ENCODE data around the gene ATG4B. TPM values are rescaled to one million over a fixed set of nuclear protein-coding genes. Genes with fewer than 3 reads are reported as not detected.
A peak's percentile ranks its signal among the peaks of the same experiment; 100 is the strongest.

ATG4B gene
- total and polyA plus RNA-seq, 9 of the 15 experiments (the other 6 are each of a cell fraction or from before 2014, with no cell fraction given) = 5.9 to 58.8 (median 35.6) TPM

- TF ChIP-seq EGR1 (conservative IDR thresholded peaks at IDR 0.05) (peak; percentile 56; the same call in 1 of the 2 replicates), JUN (IDR thresholded peaks at IDR 0.05; ENCODE audit: borderline replicate concordance, low read depth, low read length) (peak; percentile 88), JUN (CRISPR knock-in tag; IDR thresholded peaks at IDR 0.05; ENCODE audit: borderline replicate concordance) (no peak), JUND (IDR thresholded peaks at IDR 0.05; ENCODE audit: borderline replicate concordance, low read depth, low read length) (peak; percentile 53; the same call in 1 of the 2 replicates), JUND (tag; IDR thresholded peaks at IDR 0.05; ENCODE audit: borderline replicate concordance, low read depth, low read length) (peak; percentile 63; the same call in 2 of the 3 replicates), ZKSCAN3 (CRISPR knock-in tag; IDR thresholded peaks at IDR 0.05) (no peak), TEAD1 (CRISPR knock-in tag; IDR thresholded peaks at IDR 0.05) (no peak), ZNF609 (CRISPR knock-in tag; IDR thresholded peaks at IDR 0.05; ENCODE audit: borderline replicate concordance) (no peak), ZBTB7A (IDR thresholded peaks at IDR 0.05; ENCODE audit: borderline replicate concordance, control insufficient read depth, low read depth, low read length) (peak; percentile 83; the same call in 1 of the 2 replicates), ATF3 (IDR thresholded peaks at IDR 0.05) (peak; percentile 88), ATF3 (CRISPR knock-in tag; conservative IDR thresholded peaks at IDR 0.05) (no peak), ZFX (CRISPR knock-in tag; IDR thresholded peaks at IDR 0.05) (no peak), ARID3B (CRISPR knock-in tag; IDR thresholded peaks at IDR 0.05; ENCODE audit: borderline replicate concordance) (no peak), HNRNPUL1 (IDR thresholded peaks at IDR 0.05; ENCODE audit: low read length) (no peak), DNMT1 (IDR thresholded peaks at IDR 0.05) (no peak), IRF2 (CRISPR knock-in tag; IDR thresholded peaks at IDR 0.05) (no peak), ZNF586 (CRISPR knock-in tag; conservative IDR thresholded peaks at IDR 0.05) (no peak), SMARCE1 (IDR thresholded peaks at IDR 0.05) (peak; percentile 69), BDP1 (IDR thresholded peaks at IDR 0.05; ENCODE audit: insufficient read depth, insufficient read length) (no peak), SNIP1 (IDR thresholded peaks at IDR 0.05; ENCODE audit: low read depth) (no peak), PRPF4 (IDR thresholded peaks at IDR 0.05; ENCODE audit: insufficient read depth, low read depth, low read length, poor library complexity, severe bottlenecking) (no peak), ZNF124 (CRISPR knock-in tag; IDR thresholded peaks at IDR 0.05) (no peak), NCOA4 (IDR thresholded peaks at IDR 0.05; ENCODE audit: partially characterized antibody) (no peak), TSC22D4 (tag; IDR thresholded peaks at IDR 0.05) (no peak)
These were observed 17.1 kb upstream of the ATG4B start (continued) for GRCh38 chr2:241620419-241620769.
